Measurements from ENCODE around the gene YAP1.
"Not testable (repeated sequence)": the region's sequence is repeated elsewhere in the genome, so short reads cannot be mapped to it uniquely, and the experiment has no call there.

YAP1 gene

DNA sequence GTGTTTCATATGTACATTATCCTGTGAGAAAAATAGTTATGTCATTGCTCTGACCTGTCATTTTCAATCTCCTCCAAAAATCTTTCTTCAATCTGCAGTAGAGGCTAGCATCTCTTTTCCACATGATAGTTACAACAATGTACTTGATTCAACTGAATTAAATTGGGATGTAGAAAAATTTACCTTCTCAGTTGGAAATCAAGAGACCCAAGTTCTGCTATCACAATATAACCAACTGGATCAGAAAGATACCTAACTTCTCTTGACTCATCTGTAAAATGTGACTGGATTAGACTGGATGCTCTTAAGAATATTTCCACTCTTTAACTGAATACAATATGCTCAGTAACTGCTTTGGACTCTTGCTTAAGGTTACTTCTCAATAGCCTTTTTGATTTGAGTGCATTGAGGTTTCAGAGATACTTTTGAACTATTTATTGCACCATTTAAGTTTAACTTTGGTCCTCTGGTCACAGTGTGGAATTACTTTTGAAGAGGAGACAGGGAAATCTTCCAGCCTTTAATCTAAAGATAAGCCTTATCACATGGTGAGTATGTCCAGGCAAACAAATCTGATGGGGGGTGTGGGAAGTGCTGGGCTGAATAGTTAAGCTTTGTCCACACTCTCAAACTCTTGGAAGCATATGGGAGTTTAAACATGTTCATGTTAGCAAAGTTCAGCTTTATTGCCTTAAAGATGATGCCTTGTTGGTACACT lies 82.3 kb downstream of the YAP1 start:
- CTCF ChIA-PET: no interaction called here
- Mint-ChIP-seq H3K27me3 (peaks cover 25% of the 10 kb centered on the region), H3K36me3 (no peaks in the 10 kb centered on the region), H3K4me1 (no peaks in the 10 kb centered on the region), H3K27ac (no peak overlapping the region), H3K4me3 (no peak overlapping the region), H3K9me3 (no peaks in the 10 kb centered on the region)
- DNase-seq: no peak

GRCh38 chr11:102194257-102194656 lies 84.0 kb downstream of the YAP1 start:
- no peak overlapping the region for H3K4me3 Mint-ChIP-seq
- H3K4me1 Mint-ChIP-seq: no peaks in the 10 kb centered on the region
- CTCF ChIA-PET: no interaction called here
- H3K27me3 Mint-ChIP-seq: peaks cover 24% of the 10 kb centered on the region
- H3K27ac Mint-ChIP-seq: no peak overlapping the region
- H3K36me3 Mint-ChIP-seq: no peaks in the 10 kb centered on the region
- DNase-seq: no peak
- H3K9me3 Mint-ChIP-seq: no peaks in the 10 kb centered on the region

GRCh38 chr11:102194990-102195389 lies 84.7 kb downstream of the YAP1 start:
- no peak overlapping the region for H3K4me3 Mint-ChIP-seq

DNA sequence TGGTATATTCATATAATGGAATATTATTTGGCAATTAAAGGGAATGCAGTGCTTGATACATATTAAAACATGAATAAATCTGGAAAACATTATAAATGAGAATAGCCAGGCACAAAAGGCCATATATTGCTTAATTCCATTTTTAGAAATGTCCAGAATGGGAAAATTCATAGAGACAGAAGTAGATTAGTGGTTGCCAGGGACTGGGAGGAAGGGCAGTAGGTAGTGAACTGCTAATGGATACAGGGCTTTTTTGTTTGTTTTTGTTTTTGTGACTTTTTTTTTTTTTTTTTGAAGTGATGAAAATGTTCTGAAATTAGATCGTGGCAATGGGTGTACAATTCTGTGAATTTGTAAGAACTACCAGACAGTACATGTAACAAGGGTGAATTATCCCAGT lies 86.1 kb downstream of the YAP1 start:
- Mint-ChIP-seq H3K9me3 (no peaks in the 10 kb centered on the region), H3K27me3 (peaks cover 21% of the 10 kb centered on the region), H3K4me3 (no peak overlapping the region), H3K4me1 (no peaks in the 10 kb centered on the region), H3K27ac (no peak overlapping the region), H3K36me3 (no peaks in the 10 kb centered on the region)
- CTCF ChIA-PET: no interaction called here
- DNase-seq: no peak

More at GRCh38 chr11:102194990-102195389, 84.7 kb downstream of the YAP1 start:
- no peak overlapping the region for H3K27ac Mint-ChIP-seq
- no peaks in the 10 kb centered on the region for H3K36me3 Mint-ChIP-seq
- no peak for DNase-seq
- H3K27me3 Mint-ChIP-seq: peaks cover 24% of the 10 kb centered on the region
- no peaks in the 10 kb centered on the region for H3K4me1 Mint-ChIP-seq
- CTCF ChIA-PET: no interaction called here
- no peaks in the 10 kb centered on the region for H3K9me3 Mint-ChIP-seq

- H3K4me1 Mint-ChIP-seq: no peaks in the 10 kb centered on the region
- no peak for DNase-seq
- peaks cover 17% of the 10 kb centered on the region for H3K27me3 Mint-ChIP-seq
- H3K27ac Mint-ChIP-seq: no peak overlapping the region
- H3K4me3 Mint-ChIP-seq: no peak overlapping the region
- H3K9me3 Mint-ChIP-seq: no peaks in the 10 kb centered on the region
- no peaks in the 10 kb centered on the region for H3K36me3 Mint-ChIP-seq
- CTCF ChIA-PET: no interaction called here
Observed at GRCh38 chr11:102196816-102197215, 86.6 kb downstream of the YAP1 start.

DNA sequence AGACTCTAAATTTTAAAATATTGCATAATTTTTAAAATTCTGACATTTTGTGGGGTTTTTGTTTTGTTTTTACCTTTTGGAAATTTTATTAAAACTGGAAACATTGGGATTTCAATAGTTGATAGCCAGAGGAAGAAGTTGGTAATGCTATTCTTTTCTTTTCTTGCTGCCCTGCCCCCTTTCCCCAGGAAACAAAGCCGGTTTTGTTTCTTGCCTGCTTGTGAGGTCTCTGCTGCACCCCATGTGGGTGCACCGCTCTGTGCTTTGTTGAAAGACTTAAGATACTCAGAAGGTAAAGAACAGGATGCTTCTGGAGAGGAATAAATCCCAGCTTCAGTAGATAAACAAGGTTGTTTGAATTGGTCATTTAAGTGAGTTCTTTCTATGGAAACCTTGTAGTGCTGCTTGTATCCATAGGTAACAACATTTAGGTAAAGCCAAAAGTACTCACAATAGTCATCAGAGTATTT lies 87.5 kb downstream of the YAP1 start:
- no peak for DNase-seq
- CTCF ChIA-PET: no interaction called here

DNA sequence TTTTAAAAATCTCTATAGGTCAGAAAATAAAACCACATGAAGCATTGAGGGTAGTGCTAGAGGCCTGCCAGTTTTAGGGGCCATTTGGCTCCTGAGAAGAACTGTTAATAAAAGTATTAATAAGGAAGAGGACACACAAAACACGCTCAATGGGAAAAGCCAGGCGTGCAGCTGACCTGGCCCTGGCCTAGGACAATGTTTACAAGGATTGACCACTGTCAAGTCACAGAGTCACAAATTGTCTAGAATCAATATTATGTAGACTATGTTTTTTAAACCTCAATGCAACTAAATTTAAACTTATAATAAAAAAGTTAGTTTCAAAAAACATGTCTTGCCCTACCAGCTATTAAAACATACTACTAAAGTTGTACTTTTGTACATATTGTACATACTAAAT lies 89.4 kb downstream of the YAP1 start:
- CTCF ChIA-PET: no interaction called here
- H3K4me3 Mint-ChIP-seq: no peak overlapping the region
- no peaks in the 10 kb centered on the region for H3K36me3 Mint-ChIP-seq
- DNase-seq: no peak
- H3K27ac Mint-ChIP-seq: no peak overlapping the region
- no peaks in the 10 kb centered on the region for H3K4me1 Mint-ChIP-seq
- peaks cover 17% of the 10 kb centered on the region for H3K27me3 Mint-ChIP-seq
- no peaks in the 10 kb centered on the region for H3K9me3 Mint-ChIP-seq

More for the DNA sequence above, 87.5 kb downstream of the YAP1 start:
- H3K4me3 Mint-ChIP-seq: no peak overlapping the region
- H3K36me3 Mint-ChIP-seq: no peaks in the 10 kb centered on the region
- no peak overlapping the region for H3K27ac Mint-ChIP-seq
- H3K4me1 Mint-ChIP-seq: no peaks in the 10 kb centered on the region
- H3K27me3 Mint-ChIP-seq: peaks cover 17% of the 10 kb centered on the region
- no peaks in the 10 kb centered on the region for H3K9me3 Mint-ChIP-seq

DNA sequence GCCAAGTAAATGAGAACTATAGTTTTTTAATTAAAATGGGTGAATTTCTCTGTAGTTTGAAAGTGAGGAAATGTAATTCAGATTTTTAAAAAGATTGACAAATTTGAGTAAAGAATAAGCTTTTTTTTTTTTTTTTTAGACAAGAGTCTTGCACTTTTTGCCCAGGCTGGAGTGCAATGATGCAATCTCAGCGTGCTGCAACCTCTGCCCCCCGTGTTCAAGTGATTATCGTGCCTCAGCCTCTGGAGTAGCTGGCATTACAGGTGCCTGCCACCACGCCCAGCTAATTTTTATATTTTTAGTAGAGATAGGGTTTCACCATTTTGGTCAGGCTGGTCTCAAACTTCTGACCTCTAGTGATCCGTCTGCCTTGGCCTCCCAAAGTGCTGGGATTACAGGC lies 90.1 kb downstream of the YAP1 start:
- H3K27me3 Mint-ChIP-seq: peaks cover 11% of the 10 kb centered on the region
- CTCF ChIA-PET, H3K36me3 Mint-ChIP-seq, H3K27ac Mint-ChIP-seq, H3K9me3 Mint-ChIP-seq, H3K4me3 Mint-ChIP-seq, DNase-seq, H3K4me1 Mint-ChIP-seq: not testable (repeated sequence)

DNA sequence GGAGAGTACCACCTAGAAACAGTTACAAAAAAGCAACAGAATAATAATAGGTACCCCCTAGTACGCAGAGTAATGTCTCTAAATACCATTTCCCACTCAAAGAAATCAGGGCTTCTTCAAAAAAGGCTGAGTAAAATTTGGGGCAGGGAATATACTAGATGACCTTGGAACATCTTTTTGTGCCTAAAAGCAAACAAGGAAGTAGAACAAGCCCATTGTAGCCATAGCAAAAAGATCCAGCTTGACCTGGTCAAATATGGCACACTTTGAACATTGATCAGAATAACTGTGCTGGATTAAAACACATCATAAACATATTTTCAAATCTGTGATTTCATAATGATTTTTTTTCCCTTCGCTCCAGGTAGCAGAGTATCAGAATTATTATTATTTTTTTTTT lies 91.5 kb downstream of the YAP1 start:
- CTCF ChIA-PET: no interaction called here
- no peaks in the 10 kb centered on the region for H3K4me1 Mint-ChIP-seq
- H3K36me3 Mint-ChIP-seq: no peaks in the 10 kb centered on the region
- peaks cover 3% of the 10 kb centered on the region for H3K27me3 Mint-ChIP-seq
- H3K27ac Mint-ChIP-seq: no peak overlapping the region
- H3K4me3 Mint-ChIP-seq: no peak overlapping the region
- H3K9me3 Mint-ChIP-seq: no peaks in the 10 kb centered on the region
- DNase-seq: no peak

- H3K4me3 Mint-ChIP-seq: no peak overlapping the region
- DNase-seq: no peak
- no peaks in the 10 kb centered on the region for H3K9me3 Mint-ChIP-seq
- no peaks in the 10 kb centered on the region for H3K27me3 Mint-ChIP-seq
- no peak overlapping the region for H3K27ac Mint-ChIP-seq
- CTCF ChIA-PET: no interaction called here
- H3K36me3 Mint-ChIP-seq: no peaks in the 10 kb centered on the region
- H3K4me1 Mint-ChIP-seq: no peaks in the 10 kb centered on the region
Observed at GRCh38 chr11:102202972-102203371, 92.7 kb downstream of the YAP1 start.

GRCh38 chr11:102204174-102204573 lies 93.9 kb downstream of the YAP1 start:
- H3K9me3 Mint-ChIP-seq: no peaks in the 10 kb centered on the region
- H3K4me1 Mint-ChIP-seq: no peaks in the 10 kb centered on the region
- no peak overlapping the region for H3K4me3 Mint-ChIP-seq
- CTCF ChIA-PET: no interaction called here
- no peaks in the 10 kb centered on the region for H3K36me3 Mint-ChIP-seq
- no peak for DNase-seq
- no peak overlapping the region for H3K27ac Mint-ChIP-seq
- H3K27me3 Mint-ChIP-seq: no peaks in the 10 kb centered on the region

GRCh38 chr11:102205805-102206204 lies 95.6 kb downstream of the YAP1 start:
- no peaks in the 10 kb centered on the region for H3K36me3 Mint-ChIP-seq
- CTCF ChIA-PET: no interaction called here
- no peak for DNase-seq
- H3K4me1 Mint-ChIP-seq: no peaks in the 10 kb centered on the region
- H3K27ac Mint-ChIP-seq: no peak overlapping the region
- no peaks in the 10 kb centered on the region for H3K27me3 Mint-ChIP-seq
- H3K9me3 Mint-ChIP-seq: no peaks in the 10 kb centered on the region
- no peak overlapping the region for H3K4me3 Mint-ChIP-seq

- no peaks in the 10 kb centered on the region for H3K36me3 Mint-ChIP-seq
- no peaks in the 10 kb centered on the region for H3K9me3 Mint-ChIP-seq
- no peak overlapping the region for H3K4me3 Mint-ChIP-seq
- CTCF ChIA-PET: no interaction called here
- H3K27ac Mint-ChIP-seq: no peak overlapping the region
- no peak for DNase-seq
- no peaks in the 10 kb centered on the region for H3K4me1 Mint-ChIP-seq
- peaks cover 5% of the 10 kb centered on the region for H3K27me3 Mint-ChIP-seq
Observed at GRCh38 chr11:102208835-102209234, 98.6 kb downstream of the YAP1 start.

GRCh38 chr11:102214623-102215022 lies 104.4 kb downstream of the YAP1 start:
- CTCF ChIA-PET: no interaction called here
- H3K36me3 Mint-ChIP-seq: no peaks in the 10 kb centered on the region
- DNase-seq: no peak
- H3K9me3 Mint-ChIP-seq: no peaks in the 10 kb centered on the region
- no peaks in the 10 kb centered on the region for H3K4me1 Mint-ChIP-seq
- H3K27ac Mint-ChIP-seq: no peak overlapping the region
- peaks cover 5% of the 10 kb centered on the region for H3K27me3 Mint-ChIP-seq
- no peak overlapping the region for H3K4me3 Mint-ChIP-seq

- DNase-seq: no peak
- Mint-ChIP-seq H3K4me1 (no peaks in the 10 kb centered on the region), H3K4me3 (no peak overlapping the region), H3K9me3 (no peaks in the 10 kb centered on the region), H3K27me3 (peaks cover 4% of the 10 kb centered on the region), H3K27ac (no peak overlapping the region), H3K36me3 (no peaks in the 10 kb centered on the region)
- CTCF ChIA-PET: no interaction called here
Observed at GRCh38 chr11:102216433-102217075, 106.3 kb downstream of the YAP1 start.

All from activated naive CD4-positive, alpha-beta T cell treated with anti-CD3 and anti-CD28 coated beads, Interleukin-2, amount 10 ng/mL, durations not matched to agents 7 days and 5 days (primary cell).